HepG2 (cell line): ENCODE data around the gene SDK1. TPM values are rescaled to one million over a fixed set of nuclear protein-coding genes. Genes with fewer than 3 reads are reported as not detected.
A peak's percentile ranks its signal among the peaks of the same experiment; 100 is the strongest.

ENCODE experiments used
- ATAC-seq: fragments of 200-7000 bp; cut with Tn5 transposase; 3 replicates; pipeline ENCODE4 v1.9.1; 2020; ENCODE audit warnings: mild to moderate bottlenecking, moderate library complexity
- BruUV-seq: library from RNA; stranded (reverse); fragments of 400-500 nt; replicated peaks from 2 replicates; lab custom pipeline; 2021; lab: Mats Ljungman, UMichigan
- CTCF ChIA-PET: fragments of 300-600 bp; formaldehyde crosslinking; extraction: SDS; loops from one replicate; lab custom pipeline; 2021; ENCODE audit warnings: low total read pairs, inconsistent platforms, low intra/inter-chr PET ratio; lab: Yijun Ruan, JAX
- POLR2A ChIA-PET: fragments of 350-600 bp; sonication (Branson Sonifier 250); formaldehyde crosslinking; loops from one replicate; lab custom pipeline; 2020; ENCODE audit warnings: antibody characterized with exemption, inconsistent platforms; lab: Yijun Ruan, JAX
- DNase-seq: peaks from one replicate; pipeline ENCODE4 v3.0.0-alpha.2; 2015; ENCODE audit warnings: low spot score
- FAIRE-seq: peaks from 3 replicates; lab custom pipeline; 2011; peaks lifted over from hg19 to GRCh38; lab: Jason Lieb, UNC
- H2AFZ ChIP-seq: one replicate; pipeline ENCODE4 v1.6.1; 2011; ENCODE audit warnings: low read length, inconsistent platforms
- H3K27ac ChIP-seq: fragments of 300-600 bp; 3 replicates; pipeline ENCODE4 v1.8.0; 2011; ENCODE audit warnings: mixed run types, mild to moderate bottlenecking, mixed read lengths, low read length, inconsistent platforms; ENCODE audit not compliant: insufficient read depth; ENCODE audit errors: extremely low read length
- H3K27me3 ChIP-seq, 2 experiments: fragments of 200-600 bp in 1 of 2; 2 replicates in 1 of 2; 3 replicates in 1 of 2; pipeline versions ENCODE4 v1.6.0 to v1.8.0; 2011; ENCODE audit warnings: low read length in 2 of 2, mild to moderate bottlenecking in 2 of 2, moderate library complexity in 2 of 2, inconsistent platforms in 1 of 2; ENCODE audit not compliant: insufficient read depth in 2 of 2, control insufficient read depth in 1 of 2
- H3K36me3 ChIP-seq, 2 experiments: fragments of 200-600 bp in 1 of 2; replicated peaks in 1 of 2; 2 replicates in 1 of 2; 3 replicates in 1 of 2; pipeline versions ENCODE4 v1.5.1 to v1.8.0; 2011; ENCODE audit warnings: low read length in 2 of 2, inconsistent platforms in 1 of 2; ENCODE audit not compliant: insufficient read depth in 2 of 2, control insufficient read depth in 1 of 2
- H3K4me1 ChIP-seq: 2 replicates; pipeline ENCODE4 v1.5.1; 2012; ENCODE audit warnings: low read length, inconsistent platforms; ENCODE audit not compliant: insufficient read depth
- H3K4me2 ChIP-seq: 2 replicates; pipeline ENCODE4 v1.6.0; 2011; ENCODE audit warnings: low read depth, low read length, inconsistent platforms
- H3K4me3 ChIP-seq, 3 experiments: fragments of 200-600 bp in 1 of 3; sonication (generic), shearing (Covaris generic) in 1 of 3; replicated peaks in 1 of 3; 2 replicates each; pipeline ENCODE4 v1.5.1; 2011 to 2016; ENCODE audit warnings: low read length in 3 of 3, inconsistent platforms in 2 of 3, low read depth in 2 of 3, mild to moderate bottlenecking in 2 of 3, control low read depth in 1 of 3, mixed read lengths in 1 of 3; ENCODE audit not compliant: insufficient read depth in 1 of 3
- H3K79me2 ChIP-seq: one replicate; pipeline ENCODE4 v1.6.1; 2011; ENCODE audit warnings: low read length, inconsistent platforms; ENCODE audit not compliant: insufficient read depth
- H3K9ac ChIP-seq: 2 replicates; pipeline ENCODE4 v1.6.0; 2011; ENCODE audit warnings: mild to moderate bottlenecking, low read depth, low read length, inconsistent platforms; ENCODE audit not compliant: insufficient read depth
- H3K9me3 ChIP-seq: 2 replicates; pipeline ENCODE4 v1.5.1; 2012; ENCODE audit warnings: mild to moderate bottlenecking, low read length
- H4K20me1 ChIP-seq: 2 replicates; pipeline ENCODE4 v1.6.0; 2011; ENCODE audit warnings: inconsistent platforms, mild to moderate bottlenecking, low read length, moderate library complexity; ENCODE audit not compliant: insufficient read depth
- AHR ChIP-seq: IDR thresholded peaks from 2 replicates; pipeline ENCODE4 v1.6.1; 2018; ENCODE audit warnings: missing genetic modification reagents, missing compliant biosample characterization
- KMT2A ChIP-seq: sonication (generic); formaldehyde crosslinking; IDR thresholded peaks from 2 replicates; pipeline ENCODE4 v1.4.0; 2020; ENCODE audit warnings: missing genetic modification reagents
- MYNN ChIP-seq: sonication (generic); formaldehyde crosslinking; IDR thresholded peaks from 2 replicates; pipeline ENCODE4 v1.4.0; 2020; ENCODE audit warnings: mild to moderate bottlenecking, low read depth, missing genetic modification reagents
- ZBTB40 ChIP-seq, 2 experiments: fragments of 450-650 bp in 1 of 2; sonication (generic) in 1 of 2; formaldehyde crosslinking in 1 of 2; IDR thresholded peaks; 2 replicates each; pipeline versions ENCODE4 v1.6.1 to v1.8.0; 2016 to 2022; ENCODE audit warnings: antibody characterized with exemption in 1 of 2, mild to moderate bottlenecking in 1 of 2, missing genetic modification reagents in 1 of 2
- ZNF883 ChIP-seq: sonication (generic); formaldehyde crosslinking; IDR thresholded peaks from 2 replicates; pipeline ENCODE4 v1.5.1; 2020; ENCODE audit warnings: mild to moderate bottlenecking, missing genetic modification reagents; ENCODE audit errors: not compliant biosample characterization
- WGBS: methylation state at CpG from one replicate; pipeline ENCODE4 v1.1.6; 2017; ENCODE audit warnings: low lambda C conversion rate; 5-methylcytosine and 5-hydroxymethylcytosine counted together
- in situ Hi-C: cut with HindIII; loops from 2 replicates; pipeline ENCODE4 v1.10.0; 2017; ENCODE audit warnings: low pct_unique_long_range_greater_than_20kb; ENCODE audit not compliant: extremely low pct_ligation_motif_present
- intact Hi-C: fragments of 100-400 bp; cut with micrococcal nuclease; formaldehyde crosslinking; loops from one replicate; pipeline ENCODE4 v1.10.0; 2022; ENCODE audit not compliant: unreplicated experiment
- polyA plus RNA-seq, 8 experiments: library from polyadenylated mRNA; depleted of rRNA in 3 of 8; stranded (reverse) in 7 of 8; unstranded in 1 of 8; fragments of >200 nt; fragmentation: Illumina TruSeq in 4 of 8; extraction: Trizol in 4 of 8; gene quantifications; 2 replicates each; pipeline versions ENCODE4 v1.2.1 to v1.2.3, GENCODE V29; 2011 to 2016; ENCODE audit warnings: low read depth in 4 of 8, missing spikeins in 1 of 8, mixed read lengths in 1 of 8; ENCODE audit not compliant: insufficient read depth in 1 of 8
- total RNA-seq, 5 experiments: library from RNA; depleted of rRNA; stranded (reverse); fragments of >200 nt; fragmentation: Illumina TruSeq; extraction: Trizol; gene quantifications; 2 replicates each; pipeline ENCODE4 v1.2.3, GENCODE V29; 2016; ENCODE audit warnings: low read depth in 1 of 5

Gene SDK1
- total and polyA plus RNA-seq, 2 of the 13 experiments (the other 11 are each of a cell fraction or from before 2014, with no cell fraction given) = 0.35 to 2.4 TPM

- CTCF ChIA-PET = no interaction called here
- no peak for DNase-seq
- Histone ChIP-seq H3K27ac (no peak overlapping the region), H3K36me3 (no peaks in the 10 kb centered on the region; a peak in 1 of 5 replicates), H3K4me1 (0 out of 2 replicates have a peak, but pooled peaks cover 6% of the 10 kb centered on the region), H3K79me2 (no peaks in the 10 kb centered on the region), H3K9ac (no peak overlapping the region), H4K20me1 (no peaks in the 10 kb centered on the region), H3K4me2 (no peak overlapping the region), H3K4me3 (no peak overlapping the region), H3K27me3 (no peaks in the 10 kb centered on the region), H2AFZ (no peak overlapping the region), H3K9me3 (no peaks in the 10 kb centered on the region)
- in situ Hi-C loops (no loop called here), intact Hi-C loops (no loop called here)
- TF ChIP-seq ZBTB40 (IDR thresholded peaks at IDR 0.05) = no peak
- peak; percentile 82; the same call in 1 of the 2 replicates for TF ChIP-seq ZBTB40 (CRISPR knock-in tag; IDR thresholded peaks at IDR 0.05)
- no peak for TF ChIP-seq KMT2A (CRISPR knock-in tag)
- TF ChIP-seq ZNF883 (CRISPR knock-in tag) = no peak
- no peak for TF ChIP-seq AHR (CRISPR knock-in tag)
- TF ChIP-seq MYNN (CRISPR knock-in tag) = no peak
- no TSS peak for BruUV-seq
- FAIRE-seq = no peak
- ATAC-seq = no peak
- POLR2A ChIA-PET = no interaction called here
- WGBS = 92% methylated on average over 8 of the region's 8 CpGs
Measured at GRCh38 chr7:3964980-3965606, 664.0 kb downstream of the SDK1 start.
